Ovary (tissue), 9 donors: Measurements from ENCODE around the gene PTPRQ. TPM values are rescaled to one million over a fixed set of nuclear protein-coding genes. Genes with fewer than 3 reads are reported as not detected.

Source experiments
- DNase-seq, 5 donors: peaks; one replicate each; pipeline ENCODE4 v3.0.0-alpha.2; 2019 to 2020
- H3K27ac ChIP-seq, 2 donors: fragments of 200-600 bp; one replicate each; pipeline versions ENCODE4 v1.5.1 to v1.8.0; 2019 to 2022
- H3K27me3 ChIP-seq: fragments of 200-600 bp; one replicate; pipeline ENCODE4 v1.8.0; 2022
- H3K36me3 ChIP-seq: fragments of 200-600 bp; sonication (generic); one replicate; pipeline ENCODE4 v1.5.1; 2019
- H3K4me1 ChIP-seq: one replicate; pipeline ENCODE4 v1.8.1; 2013; ENCODE audit warnings: mild to moderate bottlenecking, moderate library complexity; ENCODE audit not compliant: insufficient read depth
- H3K4me3 ChIP-seq: fragments of 200-600 bp; sonication (generic); one replicate; pipeline ENCODE4 v1.5.1; 2017
- H3K9me3 ChIP-seq, 2 donors: fragments of 200-600 bp in 1 of 2; sonication (generic) in 1 of 2; one replicate each; pipeline versions ENCODE4 v1.5.1 to v1.8.1; 2013 to 2019; ENCODE audit warnings: mild to moderate bottlenecking in 1 of 2, moderate library complexity in 1 of 2
- CTCF ChIP-seq, 3 donors: fragments of 450-650 bp in 2 of 3; fragments of 200-600 bp in 1 of 3; IDR thresholded peaks; one replicate each; pipeline versions ENCODE4 v1.5.1 to v1.8.0; 2016 to 2022; ENCODE audit warnings: antibody characterized with exemption in 3 of 3, mild to moderate bottlenecking in 1 of 3
- EP300 ChIP-seq: sonication (generic); formaldehyde crosslinking; IDR thresholded peaks from one replicate; pipeline ENCODE4 v1.6.1; 2017; ENCODE audit warnings: antibody characterized with exemption
- POLR2A ChIP-seq: fragments of 450-650 bp; IDR thresholded peaks from one replicate; pipeline ENCODE4 v1.6.1; 2017; ENCODE audit warnings: antibody characterized with exemption, mild to moderate bottlenecking, moderate library complexity
- WGBS, 3 donors: extraction: QIAGEN DNeasy Blood & Tissue Kit in 1 of 3; methylation state at CpG; one replicate each; pipeline versions ENCODE4 v1.1.5 to v1.1.7; 2013 to 2017; 5-methylcytosine and 5-hydroxymethylcytosine counted together
- intact Hi-C, 4 donors: fragments of 100-400 bp; cut with DNase I; formaldehyde crosslinking; loops; one replicate each; pipeline versions ENCODE4 v1.11.0 to v1.15.1; 2022 to 2023
- polyA plus RNA-seq, 2 donors: library from polyadenylated mRNA; stranded (reverse); fragments of 200-250 nt in 1 of 2; fragments of 350-450 nt in 1 of 2; fragmentation: Illumina TruSeq in 1 of 2; extraction: RNeasy Lipid Tissue Mini Kit (QIAGEN cat#74804) in 1 of 2; gene quantifications; one replicate each; pipeline ENCODE4 v1.2.3, GENCODE V29; 2013 to 2014
- total RNA-seq, 7 donors: library from RNA; depleted of rRNA in 2 of 7; stranded (reverse); fragments of >200 nt in 2 of 7; fragmentation: NEBNext Ultra II Directional in 3 of 7; extraction: Animal tissue kit (Norgen Biotek cat#: 25700) in 3 of 7; gene quantifications; one replicate each; pipeline versions ENCODE4 v1.1.0 to v1.2.4, GENCODE V29; 2016 to 2023
- donor health status: DM: no; HTN: no; CAD: no; lungs with moderate emphysema.
- donor health status: DM: no; HTN: no; CAD: no.
- donor health status: Bipolar disorder and iron deficiency.
- donor health status: DM: yes; HTN: yes; CAD: no.
- donor health status: DM: no; HTN: no; CAD: no.
- donor health status: DM: yes; HTN: yes; CAD: no.

The PTPRQ gene
- total and polyA plus RNA-seq, 9 donors = 0.05 to 18.8 (median 0.23) TPM

DNA sequence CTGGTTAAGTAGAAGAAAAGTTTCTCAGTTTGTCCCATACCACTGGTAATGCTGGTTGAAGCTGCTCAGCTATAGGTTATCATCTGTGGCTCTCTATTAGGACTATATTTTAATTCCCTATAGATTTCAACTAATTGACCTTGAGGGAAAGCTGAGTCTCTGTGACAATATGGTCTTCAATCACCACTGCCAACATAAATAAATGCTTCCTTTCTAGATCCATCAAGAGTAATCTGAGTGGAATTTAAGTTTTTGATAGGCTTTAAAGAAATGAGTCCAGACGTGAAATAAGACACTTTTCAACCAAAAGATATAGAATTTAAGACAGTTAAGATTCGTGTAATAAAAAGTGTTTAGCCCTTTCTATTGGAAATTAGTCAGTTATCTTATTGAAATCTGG, 199.9 kb downstream of the PTPRQ start:
- DNase-seq = no peak
- intact Hi-C loops = no loop called here
- no peaks in the 10 kb centered on the region for H3K36me3 ChIP-seq
- H3K27ac ChIP-seq = no peak overlapping the region
- no peaks in the 10 kb centered on the region for H3K9me3 ChIP-seq
- no peaks in the 10 kb centered on the region for H3K27me3 ChIP-seq
- WGBS, 3 donors = 30 to 32% (median 30%) methylated on average over 2 of the region's 2 CpGs
- no peak overlapping the region for H3K4me3 ChIP-seq
- H3K4me1 ChIP-seq = no peaks in the 10 kb centered on the region
- TF ChIP-seq EP300 = no peak
- no peak for TF ChIP-seq POLR2A
- TF ChIP-seq CTCF (IDR thresholded peaks at IDR 0.05) = no peak

DNA sequence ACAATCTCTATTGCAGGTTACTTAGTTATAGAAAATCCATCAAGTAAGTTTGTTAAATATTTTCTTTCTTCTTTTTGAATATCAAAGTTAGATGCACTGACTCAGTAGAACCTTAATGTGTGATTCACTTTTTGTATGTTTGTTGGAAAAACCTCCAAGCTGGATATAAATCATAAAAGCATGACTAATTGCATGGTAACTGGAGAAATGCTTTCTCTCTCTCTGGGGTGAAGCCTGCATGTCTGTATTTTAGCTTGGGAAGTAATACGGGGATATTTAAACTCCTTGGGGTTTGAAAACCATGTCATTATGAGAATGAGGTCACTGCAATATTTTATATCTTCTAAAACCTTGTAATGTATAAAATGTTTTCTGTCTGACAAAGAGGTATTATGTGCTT, 204.8 kb downstream of the PTPRQ start:
- TF ChIP-seq POLR2A (no peak), EP300 (no peak), CTCF (IDR thresholded peaks at IDR 0.05) (no peak)
- Histone ChIP-seq H3K4me1 (no peaks in the 10 kb centered on the region), H3K9me3 (no peaks in the 10 kb centered on the region), H3K36me3 (no peaks in the 10 kb centered on the region), H3K27ac (no peak overlapping the region), H3K27me3 (no peaks in the 10 kb centered on the region), H3K4me3 (no peak overlapping the region)
- intact Hi-C loops = no loop called here
- no peak for DNase-seq
- WGBS, 3 donors = 49 to 59% (median 56%) methylated on average over 1 of the region's 1 CpG

GRCh38 chr12:80655751-80656150, 211.7 kb downstream of the PTPRQ start:
- Histone ChIP-seq H3K27ac (no peak overlapping the region), H3K4me3 (no peak overlapping the region), H3K27me3 (no peaks in the 10 kb centered on the region), H3K4me1 (no peaks in the 10 kb centered on the region), H3K9me3 (no peaks in the 10 kb centered on the region), H3K36me3 (no peaks in the 10 kb centered on the region)
- intact Hi-C loops = no loop called here
- no peak for TF ChIP-seq EP300
- WGBS, 3 donors = 36 to 48% (median 44%) methylated on average over 2 of the region's 2 CpGs
- DNase-seq = no peak

DNA sequence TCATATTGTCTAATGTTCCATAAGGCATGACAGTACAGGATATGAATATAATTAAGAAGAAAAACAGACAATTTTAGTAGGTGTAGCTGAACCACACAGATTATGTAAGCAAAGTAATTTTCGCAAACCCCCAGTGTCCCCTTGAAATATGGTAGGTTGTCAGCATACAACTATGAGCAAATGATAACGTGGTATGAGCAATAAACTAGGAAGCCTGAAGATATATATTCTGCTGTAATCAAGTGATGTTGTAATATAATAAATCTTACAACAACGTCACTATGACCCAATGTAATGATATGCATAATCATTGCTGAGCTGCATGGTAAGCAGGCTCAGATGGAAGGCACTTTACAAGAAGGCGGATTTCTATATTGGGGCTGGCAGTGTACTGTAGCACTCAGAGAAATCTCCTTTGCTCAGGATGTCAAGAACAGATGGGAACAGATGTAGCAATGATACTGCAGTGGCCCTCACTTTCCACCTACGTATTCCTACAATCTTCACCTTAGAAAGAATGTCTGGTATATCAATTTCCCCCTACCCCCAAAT, 215.6 kb downstream of the PTPRQ start:
- Histone ChIP-seq H3K27ac (no peak overlapping the region), H3K27me3 (no peaks in the 10 kb centered on the region), H3K36me3 (no peaks in the 10 kb centered on the region), H3K9me3 (no peaks in the 10 kb centered on the region), H3K4me1 (no peaks in the 10 kb centered on the region), H3K4me3 (no peak overlapping the region)
- intact Hi-C loops = no loop called here
- TF ChIP-seq CTCF (IDR thresholded peaks at IDR 0.05) = no peak
- TF ChIP-seq POLR2A = no peak
- TF ChIP-seq EP300 = no peak
- WGBS, 3 donors = 72 to 80% (median 75%) methylated on average over 5 of the region's 5 CpGs
- no peak for DNase-seq

GRCh38 chr12:80662586-80662985, 218.6 kb downstream of the PTPRQ start:
- no peak for DNase-seq
- TF ChIP-seq CTCF (IDR thresholded peaks at IDR 0.05) (no peak), POLR2A (no peak), EP300 (no peak)
- no peaks in the 10 kb centered on the region for H3K4me1 ChIP-seq
- H3K27ac ChIP-seq = no peak overlapping the region
- H3K36me3 ChIP-seq = no peaks in the 10 kb centered on the region
- H3K9me3 ChIP-seq = no peaks in the 10 kb centered on the region
- intact Hi-C loops = no loop called here
- H3K4me3 ChIP-seq = no peak overlapping the region
- H3K27me3 ChIP-seq = no peaks in the 10 kb centered on the region
